Adrenal gland (tissue), 12 donors: ENCODE measurements around the gene IFNGR2. TPM values are rescaled to one million over a fixed set of nuclear protein-coding genes. Genes with fewer than 3 reads are reported as not detected.

Experiments used
- DNase-seq, 7 donors: peaks; one replicate each; pipeline ENCODE4 v3.0.0-alpha.2; 2019 to 2020
- H3K27ac ChIP-seq, 5 donors: fragments of 200-600 bp; sonication (generic) in 4 of 5; 1 replicate in 3 of 5; 2 replicates in 2 of 5; pipeline versions ENCODE4 v1.5.1 to v1.8.0; 2016 to 2020; ENCODE audit warnings: mild to moderate bottlenecking in 1 of 5
- H3K27me3 ChIP-seq: fragments of 200-600 bp; 2 replicates; pipeline ENCODE4 v1.8.0; 2021
- H3K36me3 ChIP-seq, 2 donors: fragments of 200-600 bp; replicated peaks in 1 of 2; 1 replicate in 1 of 2; 2 replicates in 1 of 2; pipeline versions ENCODE4 v1.5.1 to v1.8.0; 2018 to 2022
- H3K4me1 ChIP-seq, 2 donors: fragments of 200-600 bp; replicated peaks in 1 of 2; 1 replicate in 1 of 2; 2 replicates in 1 of 2; pipeline versions ENCODE4 v1.5.1 to v1.8.0; 2018 to 2021
- H3K4me3 ChIP-seq, 4 donors: fragments of 200-600 bp; sonication (generic) in 3 of 4; one replicate each; pipeline ENCODE4 v1.5.1; 2016 to 2018
- H3K9me3 ChIP-seq, 3 donors: fragments of 200-600 bp; sonication (generic) in 1 of 3; replicated peaks in 1 of 3; 1 replicate in 2 of 3; 2 replicates in 1 of 3; pipeline versions ENCODE4 v1.5.1 to v1.8.0; 2016 to 2021
- POLR2A ChIP-seq, 2 donors: fragments of 450-650 bp; IDR thresholded peaks; one replicate each; pipeline ENCODE4 v1.6.1; 2017; ENCODE audit warnings: antibody characterized with exemption in 2 of 2, mild to moderate bottlenecking in 2 of 2, moderate library complexity in 1 of 2
- WGBS, 4 donors: extraction: QIAGEN DNeasy Blood & Tissue Kit in 2 of 4; methylation state at CpG; one replicate each; pipeline versions ENCODE4 v1.1.5 to v1.1.7; 2013 to 2017; 5-methylcytosine and 5-hydroxymethylcytosine counted together
- intact Hi-C, 2 donors: fragments of 100-400 bp; cut with DNase I; formaldehyde crosslinking; loops; one replicate each; pipeline versions ENCODE4 v1.14.1 to v1.15.0; 2022 to 2023
- polyA plus RNA-seq, 3 donors: library from polyadenylated mRNA; stranded (reverse); fragments of 200-250 nt in 2 of 3; fragments of 350-450 nt in 1 of 3; fragmentation: Illumina TruSeq in 1 of 3; extraction: RNeasy Lipid Tissue Mini Kit (QIAGEN cat#74804) in 1 of 3; gene quantifications; one replicate each; pipeline ENCODE4 v1.2.3, GENCODE V29; 2013 to 2014
- total RNA-seq, 9 donors: library from RNA; depleted of rRNA in 4 of 9; stranded (reverse); fragments of >200 nt in 4 of 9; fragments of 120-200 nt in 1 of 9; fragmentation: NEBNext Ultra II Directional in 1 of 9; extraction: Animal tissue kit (Norgen Biotek cat#: 25700) in 1 of 9; gene quantifications; one replicate each; pipeline versions ENCODE4 v1.1.0 to v1.2.4, GENCODE V29; 2013 to 2023
- TF ChIP-seq, protein P1 (sequence below), 6 experiments: fragments of 450-650 bp in 4 of 6; fragments of 200-600 bp in 2 of 6; sonication (generic) in 1 of 6; IDR thresholded peaks; 1 replicate in 5 of 6; 2 replicates in 1 of 6; pipeline versions ENCODE4 v1.5.1 to v1.8.0; 2016 to 2021; ENCODE audit warnings: antibody characterized with exemption in 6 of 6, mild to moderate bottlenecking in 2 of 6, moderate library complexity in 1 of 6
- donor health status: healthy with polysubstance abuse.
- donor health status: Bipolar disorder and iron deficiency.
- donor health status: DM: yes; HTN: yes; CAD: no.
- donor health status: DM: no; HTN: no; CAD: no.
- donor health status: DM: no; HTN: no; CAD: no.
- donor health status: DM: yes; HTN: yes; CAD: no.

Gene IFNGR2
- total and polyA plus RNA-seq, 12 donors, result 44.5 to 87.4 (median 59.4) TPM

DNA sequence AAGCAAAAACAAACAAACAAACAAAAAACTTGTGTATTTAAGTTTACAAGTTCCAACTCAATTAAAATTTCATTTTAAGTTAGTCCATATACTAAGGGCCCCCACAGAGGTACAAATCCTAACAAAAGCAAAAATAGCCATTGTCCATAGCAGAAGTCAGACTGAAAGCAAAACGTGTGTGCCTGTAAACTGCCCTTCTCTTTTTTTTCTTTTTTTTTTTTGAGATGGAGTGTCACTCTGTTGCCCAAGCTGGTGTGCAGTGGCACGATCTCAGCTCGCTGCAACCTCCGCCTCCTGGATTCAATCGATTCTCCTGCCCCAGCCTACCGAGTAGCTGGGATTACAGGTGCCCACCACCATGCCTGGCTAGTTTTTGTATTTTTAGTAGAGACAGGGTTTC lies 11.6 kb upstream of the IFNGR2 start:
- intact Hi-C loops, result no loop called here
- 58 to 68% (median 62%) methylated on average over 6 of the region's 6 CpGs for WGBS, 4 donors
- Histone ChIP-seq H3K4me1 (no peaks in the 10 kb centered on the region), H3K27ac (no peak overlapping the region), H3K36me3 (no peaks in the 10 kb centered on the region), H3K4me3 (no peak overlapping the region), H3K27me3 (no peaks in the 10 kb centered on the region), H3K9me3 (no peaks in the 10 kb centered on the region)
- no peak for TF ChIP-seq POLR2A (IDR thresholded peaks at IDR 0.05)
- TF ChIP-seq, protein P1, sequence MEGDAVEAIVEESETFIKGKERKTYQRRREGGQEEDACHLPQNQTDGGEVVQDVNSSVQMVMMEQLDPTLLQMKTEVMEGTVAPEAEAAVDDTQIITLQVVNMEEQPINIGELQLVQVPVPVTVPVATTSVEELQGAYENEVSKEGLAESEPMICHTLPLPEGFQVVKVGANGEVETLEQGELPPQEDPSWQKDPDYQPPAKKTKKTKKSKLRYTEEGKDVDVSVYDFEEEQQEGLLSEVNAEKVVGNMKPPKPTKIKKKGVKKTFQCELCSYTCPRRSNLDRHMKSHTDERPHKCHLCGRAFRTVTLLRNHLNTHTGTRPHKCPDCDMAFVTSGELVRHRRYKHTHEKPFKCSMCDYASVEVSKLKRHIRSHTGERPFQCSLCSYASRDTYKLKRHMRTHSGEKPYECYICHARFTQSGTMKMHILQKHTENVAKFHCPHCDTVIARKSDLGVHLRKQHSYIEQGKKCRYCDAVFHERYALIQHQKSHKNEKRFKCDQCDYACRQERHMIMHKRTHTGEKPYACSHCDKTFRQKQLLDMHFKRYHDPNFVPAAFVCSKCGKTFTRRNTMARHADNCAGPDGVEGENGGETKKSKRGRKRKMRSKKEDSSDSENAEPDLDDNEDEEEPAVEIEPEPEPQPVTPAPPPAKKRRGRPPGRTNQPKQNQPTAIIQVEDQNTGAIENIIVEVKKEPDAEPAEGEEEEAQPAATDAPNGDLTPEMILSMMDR (IDR thresholded peaks at IDR 0.05), result no peak
- no peak for DNase-seq

DNA sequence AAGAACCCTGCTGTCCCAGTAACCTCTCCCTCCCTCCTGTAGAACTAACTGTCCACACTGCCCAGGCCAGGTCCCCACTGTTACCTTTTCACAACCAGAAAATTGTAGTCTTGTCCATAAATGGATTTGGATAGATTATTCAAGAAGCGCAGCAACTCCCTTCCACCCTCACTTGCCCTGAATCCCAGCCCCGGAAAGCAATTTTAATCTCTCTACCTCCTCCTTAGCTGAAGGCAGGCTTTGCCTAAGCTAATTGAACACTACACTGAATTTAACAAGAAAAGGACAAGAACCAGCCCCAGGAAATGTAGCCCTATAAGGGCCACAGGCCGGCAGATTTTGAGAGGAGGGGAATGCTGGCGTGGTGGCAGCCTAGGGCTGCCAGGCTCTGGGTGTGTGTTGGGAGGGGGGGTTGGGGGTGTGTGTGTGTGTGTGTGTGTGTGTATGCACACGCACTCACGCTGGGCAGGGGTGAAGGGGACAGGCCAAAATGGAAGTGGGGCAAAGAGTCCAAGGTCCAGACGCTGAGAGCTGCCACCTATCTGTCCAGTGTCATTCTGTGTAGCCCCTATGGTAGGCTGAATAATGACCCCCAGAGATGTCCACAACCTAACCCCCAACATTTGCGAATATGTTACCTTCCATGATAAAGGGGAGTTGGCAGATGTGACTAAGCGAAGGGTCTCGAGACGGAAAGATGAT lies 10.8 kb upstream of the IFNGR2 start:
- no peak for DNase-seq
- intact Hi-C loops, result no loop called here
- no peak overlapping the region for H3K4me3 ChIP-seq
- H3K9me3 ChIP-seq, result no peaks in the 10 kb centered on the region
- no peaks in the 10 kb centered on the region for H3K4me1 ChIP-seq
- H3K36me3 ChIP-seq, result no peaks in the 10 kb centered on the region
- no peaks in the 10 kb centered on the region for H3K27me3 ChIP-seq
- WGBS, 4 donors, result 80 to 87% (median 83%) methylated on average over 11 of the region's 11 CpGs
- TF ChIP-seq, protein P1 (IDR thresholded peaks at IDR 0.05), result no peak
- no peak for TF ChIP-seq POLR2A (IDR thresholded peaks at IDR 0.05)
- no peak overlapping the region for H3K27ac ChIP-seq

DNA sequence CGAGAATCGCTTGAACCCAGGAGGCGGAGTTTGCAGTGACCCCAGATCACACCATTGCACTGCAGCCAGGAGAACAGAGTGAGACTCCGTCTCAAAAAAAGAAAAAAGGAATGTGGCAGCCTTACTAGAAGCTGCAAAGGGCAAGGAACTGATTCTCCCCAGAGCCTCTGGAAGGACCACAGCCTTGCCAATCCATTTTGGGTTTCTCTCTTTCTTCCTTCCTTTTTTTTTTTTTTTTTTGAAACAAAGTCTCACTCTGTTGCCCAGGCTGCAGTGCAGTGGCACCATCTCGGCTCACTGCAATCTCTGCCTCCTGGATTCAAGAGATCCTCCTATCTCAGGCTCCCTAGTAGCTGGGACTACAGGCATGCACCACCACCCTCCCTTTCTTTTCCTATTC lies 9.9 kb upstream of the IFNGR2 start:
- TF ChIP-seq, protein P1 (IDR thresholded peaks at IDR 0.05), result no peak
- no peak for TF ChIP-seq POLR2A (IDR thresholded peaks at IDR 0.05)
- Histone ChIP-seq H3K36me3 (no peaks in the 10 kb centered on the region), H3K9me3 (no peaks in the 10 kb centered on the region), H3K4me1 (no peaks in the 10 kb centered on the region), H3K27me3 (no peaks in the 10 kb centered on the region), H3K4me3 (no peak overlapping the region), H3K27ac (no peak overlapping the region)
- intact Hi-C loops, result no loop called here
- DNase-seq, result no peak
- WGBS, 4 donors, result 57 to 65% (median 60%) methylated on average over 5 of the region's 5 CpGs

DNA sequence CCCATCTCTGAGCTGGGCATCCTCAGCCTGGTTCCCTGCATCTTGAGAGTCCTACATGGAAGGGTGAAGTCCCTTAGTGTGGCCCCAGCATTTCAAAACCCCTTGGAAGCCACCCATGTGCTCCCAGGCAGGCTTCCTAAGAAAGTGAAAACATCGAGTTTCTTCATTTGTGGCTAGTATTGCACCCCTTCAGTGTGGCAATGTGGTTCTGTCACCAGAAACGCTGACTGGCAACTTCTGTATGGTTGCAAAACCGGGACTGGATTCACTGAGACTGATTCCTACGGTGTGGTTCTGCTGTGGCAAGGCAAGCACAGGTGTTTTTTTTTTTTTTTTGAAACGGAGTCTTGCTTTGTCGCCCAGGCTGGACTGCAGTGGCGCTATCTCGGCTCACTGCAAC lies 9.0 kb upstream of the IFNGR2 start:
- TF ChIP-seq, protein P1 (IDR thresholded peaks at IDR 0.05), result no peak
- no peak for TF ChIP-seq POLR2A (IDR thresholded peaks at IDR 0.05)
- 76 to 84% (median 78%) methylated on average over 6 to 8 of the region's 8 CpGs for WGBS, 4 donors
- Histone ChIP-seq H3K36me3 (no peaks in the 10 kb centered on the region), H3K4me3 (no peak overlapping the region), H3K27ac (peak overlapping the region in 1 of 5 donors; percentile 52), H3K4me1 (no peaks in the 10 kb centered on the region), H3K27me3 (no peaks in the 10 kb centered on the region), H3K9me3 (no peaks in the 10 kb centered on the region)
- intact Hi-C loops, result no loop called here
- peak; percentile 27 to 73 (median 45) for DNase-seq
